ENCODE results near the gene SERPINA4. TPM values are rescaled to one million over a fixed set of nuclear protein-coding genes. Genes with fewer than 3 reads are reported as not detected.

The SERPINA4 gene
- total and polyA plus RNA-seq, 9 of the 15 experiments (the other 6 are each of a cell fraction or from before 2014, with no cell fraction given) = not detected

DNA sequence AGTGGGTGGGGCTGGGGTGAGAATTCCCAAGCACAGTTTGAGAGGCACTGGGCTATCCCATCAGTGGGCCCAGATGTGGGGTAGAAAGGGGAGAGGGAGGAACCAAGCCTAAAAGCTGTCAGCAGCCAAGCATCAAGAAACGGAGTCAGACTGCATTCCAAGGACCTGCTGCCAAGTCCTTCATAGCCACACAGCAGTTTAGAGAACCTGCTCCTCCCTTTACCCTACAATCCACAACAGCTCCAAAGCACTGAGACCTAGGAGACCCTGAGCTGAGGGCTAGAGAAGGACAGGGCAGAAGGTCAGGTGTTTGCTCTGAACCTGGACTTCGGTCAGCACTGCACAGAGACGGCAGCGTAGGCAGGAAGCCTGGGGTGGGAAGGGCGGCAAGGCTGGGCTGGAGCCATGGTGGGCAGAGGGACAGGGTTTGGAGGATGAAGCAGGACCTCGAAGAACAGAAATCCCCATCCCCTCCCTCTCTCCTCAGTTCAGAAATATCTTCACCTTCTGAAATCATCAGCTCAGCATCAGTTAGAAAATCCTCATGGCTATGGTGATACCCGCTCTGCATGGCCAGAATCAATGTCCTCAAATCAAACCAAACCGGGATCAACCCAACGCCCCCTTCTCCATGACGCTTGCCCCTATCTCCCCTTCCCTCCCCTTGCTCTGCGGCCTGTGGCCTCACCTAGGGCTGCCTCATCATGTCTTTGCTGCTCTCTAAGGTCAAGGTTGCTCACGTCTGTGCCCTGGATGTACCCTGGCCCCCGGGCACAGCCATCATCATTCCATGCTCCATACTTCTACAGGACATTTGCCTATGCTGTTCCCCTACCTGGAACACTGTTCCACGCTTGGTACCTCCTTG, 12.9 kb upstream of the SERPINA4 start:
- ChIA-PET POLR2A (interaction anchor here (0.6 kb wide), 1 partner anchor 13 kb away, joined by 3 read pairs; no protein-coding TSS in a partner anchor), CTCF (ENCODE audit: low intra/inter-chr PET ratio) (interaction anchor here (1.4 kb wide), 1 partner anchor 113 kb away, joined by 5 read pairs; no protein-coding TSS in a partner anchor)
- intact Hi-C loops (cut with micrococcal nuclease) (no loop called here), in situ Hi-C loops (cut with MboI) (no loop called here)
- Histone ChIP-seq H3K79me2 (ENCODE audit: control insufficient read depth, insufficient read depth, low read length) (no peaks in the 10 kb centered on the region), H3K4me2 (ENCODE audit: insufficient read depth, low read length) (no peak overlapping the region), H3K9me1 (ENCODE audit: control insufficient read depth, insufficient read depth, low read length) (no peaks in the 10 kb centered on the region), H4K20me1 (replicated peaks; ENCODE audit: control insufficient read depth, insufficient read depth, low read length) (no peaks in the 10 kb centered on the region), H3K36me3 (ENCODE audit: control insufficient read depth, insufficient read depth, low read length) (no peaks in the 10 kb centered on the region), H3K4me3 (no peak overlapping the region), H3K4me1 (replicated peaks in 1 of 2; ENCODE audit: control insufficient read depth in 2 of 2, insufficient read depth in 2 of 2, low read length in 2 of 2) (no peaks in the 10 kb centered on the region), H3K27me3 (ENCODE audit: control insufficient read depth in 2 of 2, insufficient read depth in 2 of 2, low read length in 2 of 2) (no peaks in the 10 kb centered on the region), H2AFZ (ENCODE audit: low read depth, low read length) (no peak overlapping the region), H3K27ac (ENCODE audit: extremely low read depth, low read depth, low read length) (no peak overlapping the region), H3K9me3 (replicated peaks; ENCODE audit: control insufficient read depth, insufficient read depth, low read depth, low read length) (no peaks in the 10 kb centered on the region), H3K9ac (ENCODE audit: insufficient read depth in 1 of 2, low read depth in 2 of 2, low read length in 2 of 2) (no peak overlapping the region)
- no peak for TF ChIP-seq RBBP5 (IDR thresholded peaks at IDR 0.05; ENCODE audit: borderline replicate concordance, insufficient read depth, low read length, poor library complexity, severe bottlenecking)
- no peak for TF ChIP-seq SNRNP70 (optimal IDR thresholded peaks at IDR 0.05; ENCODE audit: low read depth, low read length)
- TF ChIP-seq CAMTA2 (CRISPR knock-in tag; conservative IDR thresholded peaks at IDR 0.05) = no peak
- no peak for TF ChIP-seq SMARCB1 (IDR thresholded peaks at IDR 0.05; ENCODE audit: insufficient read length, low read depth)
- no peak for TF ChIP-seq ZNF212 (CRISPR knock-in tag; IDR thresholded peaks at IDR 0.05)
- no peak for TF ChIP-seq PPARD (CRISPR knock-in tag; IDR thresholded peaks at IDR 0.05)
- TF ChIP-seq ILF3 (IDR thresholded peaks at IDR 0.05; ENCODE audit: borderline replicate concordance) = no peak
- TF ChIP-seq CXXC5 (CRISPR knock-in tag; IDR thresholded peaks at IDR 0.05) = no peak
- TF ChIP-seq ZSCAN29 (IDR thresholded peaks at IDR 0.05) = no peak
- TF ChIP-seq, protein P1, sequence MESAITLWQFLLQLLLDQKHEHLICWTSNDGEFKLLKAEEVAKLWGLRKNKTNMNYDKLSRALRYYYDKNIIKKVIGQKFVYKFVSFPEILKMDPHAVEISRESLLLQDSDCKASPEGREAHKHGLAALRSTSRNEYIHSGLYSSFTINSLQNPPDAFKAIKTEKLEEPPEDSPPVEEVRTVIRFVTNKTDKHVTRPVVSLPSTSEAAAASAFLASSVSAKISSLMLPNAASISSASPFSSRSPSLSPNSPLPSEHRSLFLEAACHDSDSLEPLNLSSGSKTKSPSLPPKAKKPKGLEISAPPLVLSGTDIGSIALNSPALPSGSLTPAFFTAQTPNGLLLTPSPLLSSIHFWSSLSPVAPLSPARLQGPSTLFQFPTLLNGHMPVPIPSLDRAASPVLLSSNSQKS (CRISPR knock-in tag; IDR thresholded peaks at IDR 0.05) = no peak
- TF ChIP-seq SIX5 (IDR thresholded peaks at IDR 0.05; ENCODE audit: borderline replicate concordance in 1 of 2, insufficient read depth in 1 of 2, low read depth in 1 of 2, low read length in 2 of 2) = no peak
- no peak for TF ChIP-seq BDP1 (IDR thresholded peaks at IDR 0.05; ENCODE audit: insufficient read depth, insufficient read length)
- no peak for TF ChIP-seq MECOM (CRISPR knock-in tag; IDR thresholded peaks at IDR 0.05)
- TF ChIP-seq, protein P2, sequence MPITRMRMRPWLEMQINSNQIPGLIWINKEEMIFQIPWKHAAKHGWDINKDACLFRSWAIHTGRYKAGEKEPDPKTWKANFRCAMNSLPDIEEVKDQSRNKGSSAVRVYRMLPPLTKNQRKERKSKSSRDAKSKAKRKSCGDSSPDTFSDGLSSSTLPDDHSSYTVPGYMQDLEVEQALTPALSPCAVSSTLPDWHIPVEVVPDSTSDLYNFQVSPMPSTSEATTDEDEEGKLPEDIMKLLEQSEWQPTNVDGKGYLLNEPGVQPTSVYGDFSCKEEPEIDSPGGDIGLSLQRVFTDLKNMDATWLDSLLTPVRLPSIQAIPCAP (CRISPR knock-in tag; IDR thresholded peaks at IDR 0.05; ENCODE audit: borderline replicate concordance) = no peak
- no peak for TF ChIP-seq KLF16 (IDR thresholded peaks at IDR 0.05)
- no peak for ATAC-seq
- DNase-seq (ENCODE audit: extremely low read depth in 1 of 4, low spot score in 3 of 4) = no peak
- 0% methylated on average over 11 of the region's 14 CpGs for WGBS (ENCODE audit: insufficient coverage, low coverage, missing lambda C conversion rate)
- FAIRE-seq = no peak
- BruUV-seq (replicated peaks) = no TSS peak
